HG03159 (cell line): ENCODE data around the gene MIER2.
"Not testable (repeated sequence)": the region's sequence is repeated elsewhere in the genome, so short reads cannot be mapped to it uniquely, and the experiment has no call there.

ENCODE experiments used
- ATAC-seq: cut with Tn5 transposase; IDR thresholded peaks from one replicate; pipeline ENCODE4 v1.9.1; 2021; ENCODE audit warnings: mild to moderate bottlenecking, moderate library complexity; ENCODE audit not compliant: unreplicated experiment

The MIER2 gene

GRCh38 chr19:262125-262524, 82.5 kb downstream of the MIER2 start:
- no peak for ATAC-seq

- ATAC-seq, result not testable (repeated sequence)
These were observed 87.8 kb downstream of the MIER2 start for GRCh38 chr19:256804-257203.
